ENCODE results near the gene IGSF22.

Gene IGSF22

GRCh38 chr11:18726040-18726439, at the start of gene IGSF22:
TSS of gene IGSF22 (minus strand) at chr11:18726188. CDS start at chr11:18724236, 1,952 bp downstream.
- DNase-seq (ENCODE audit: low spot score): no peak

GRCh38 chr11:18774801-18775200, 48.8 kb upstream of the IGSF22 start:
- DNase-seq (ENCODE audit: low spot score): no peak

- no peak for DNase-seq (ENCODE audit: low spot score)
Measured at GRCh38 chr11:18773681-18774080, 47.7 kb upstream of the IGSF22 start.

- no peak for DNase-seq (ENCODE audit: low spot score)
Measured at GRCh38 chr11:18773104-18773503, 47.1 kb upstream of the IGSF22 start.

GRCh38 chr11:18772211-18772610, 46.2 kb upstream of the IGSF22 start:
- peak; percentile 32 for DNase-seq (ENCODE audit: low spot score)

GRCh38 chr11:18771266-18772035, 45.5 kb upstream of the IGSF22 start:
- DNase-seq (ENCODE audit: low spot score): no peak

GRCh38 chr11:18770479-18771125, 44.6 kb upstream of the IGSF22 start:
- DNase-seq (ENCODE audit: low spot score): no peak

GRCh38 chr11:18769802-18770456, 43.9 kb upstream of the IGSF22 start:
- no peak for DNase-seq (ENCODE audit: low spot score)

- no peak for DNase-seq (ENCODE audit: low spot score)
Measured at GRCh38 chr11:18768978-18769377, 43.0 kb upstream of the IGSF22 start.

GRCh38 chr11:18768472-18768901, 42.5 kb upstream of the IGSF22 start:
- no peak for DNase-seq (ENCODE audit: low spot score)

- no peak for DNase-seq (ENCODE audit: low spot score)
Measured at GRCh38 chr11:18766015-18766414, 40.0 kb upstream of the IGSF22 start.

GRCh38 chr11:18765554-18765953, 39.6 kb upstream of the IGSF22 start:
- DNase-seq (ENCODE audit: low spot score): no peak

GRCh38 chr11:18761741-18762140, 35.8 kb upstream of the IGSF22 start:
- no peak for DNase-seq (ENCODE audit: low spot score)

GRCh38 chr11:18761144-18761543, 35.2 kb upstream of the IGSF22 start:
- no peak for DNase-seq (ENCODE audit: low spot score)

- no peak for DNase-seq (ENCODE audit: low spot score)
Measured at GRCh38 chr11:18757811-18758210, 31.8 kb upstream of the IGSF22 start.

- no peak for DNase-seq (ENCODE audit: low spot score)
Measured at GRCh38 chr11:18756889-18757288, 30.9 kb upstream of the IGSF22 start.

- DNase-seq (ENCODE audit: low spot score): no peak
Measured at GRCh38 chr11:18754308-18754707, 28.3 kb upstream of the IGSF22 start.

GRCh38 chr11:18752502-18752901, 26.5 kb upstream of the IGSF22 start:
- DNase-seq (ENCODE audit: low spot score): no peak

- DNase-seq (ENCODE audit: low spot score): no peak
Measured at GRCh38 chr11:18750944-18751343, 25.0 kb upstream of the IGSF22 start.

- peak; percentile 78 for DNase-seq (ENCODE audit: low spot score)
Measured at GRCh38 chr11:18749681-18750319, 23.8 kb upstream of the IGSF22 start.

GRCh38 chr11:18748766-18749365, 22.9 kb upstream of the IGSF22 start:
- DNase-seq (ENCODE audit: low spot score): no peak

- DNase-seq (ENCODE audit: low spot score): no peak
Measured at GRCh38 chr11:18745251-18745650, 19.3 kb upstream of the IGSF22 start.
